ENCODE results near the gene MTHFD1L. TPM values are rescaled to one million over a fixed set of nuclear protein-coding genes. Genes with fewer than 3 reads are reported as not detected.

Gene MTHFD1L
- total and polyA plus RNA-seq, 2 donors (not counting 3 experiments of a cell fraction or from before 2014, with no cell fraction given) = 40.2 to 120 TPM

GRCh38 chr6:151052021-151052646, 186.6 kb downstream of the MTHFD1L start:
- dilution Hi-C loops (cut with MboI; ENCODE audit: extremely low pct_ligation_motif_present, low sequenced_read_pairs) = no loop called here
- BruUV-seq (replicated peaks) = no TSS peak
- H3K9me3 ChIP-seq (replicated peaks; ENCODE audit: control insufficient read depth, insufficient read depth, low read length) = no peaks in the 10 kb centered on the region

More at GRCh38 chr6:151052021-151052646, 186.6 kb downstream of the MTHFD1L start:
- intact Hi-C loops (cut with micrococcal nuclease) = no loop called here
- Histone ChIP-seq H3K4me3 (replicated peaks in 1 of 3; ENCODE audit: insufficient read depth in 1 of 3, low read depth in 1 of 3, low read length in 3 of 3) (no peak overlapping the region), H3K27me3 (ENCODE audit: control insufficient read depth in 2 of 2, insufficient read depth in 2 of 2, low read length in 2 of 2) (no peaks in the 10 kb centered on the region), H3K9ac (replicated peaks; ENCODE audit: extremely low read depth, insufficient read depth, low read length) (no peak overlapping the region), H3K9me1 (replicated peaks; ENCODE audit: control insufficient read depth, extremely low read depth, insufficient read depth, low read length) (no peaks in the 10 kb centered on the region), H4K20me1 (replicated peaks; ENCODE audit: control insufficient read depth, extremely low read depth, insufficient read depth, low read length) (no peaks in the 10 kb centered on the region), H2AFZ (ENCODE audit: low read depth, low read length) (no peak overlapping the region), H3K36me3 (ENCODE audit: control insufficient read depth in 2 of 2, extremely low read depth in 1 of 2, insufficient read depth in 2 of 2, low read length in 2 of 2) (peaks cover 3 to 19% of the 10 kb centered on the region in 2 experiments), H3K27ac (ENCODE audit: insufficient read depth, low read depth, low read length) (no peak overlapping the region), H3K4me1 (ENCODE audit: control insufficient read depth, extremely low read depth, insufficient read depth, low read length) (no peaks in the 10 kb centered on the region), H3K79me2 (ENCODE audit: control insufficient read depth, insufficient read depth, low read length) (no peaks in the 10 kb centered on the region), H3K4me2 (ENCODE audit: insufficient read depth, low read length) (no peak overlapping the region)
- no peak for FAIRE-seq
- CTCF ChIA-PET = interaction anchor here (0.6 to 2.1 kb wide), 2 partner anchors 38 to 285 kb away, joined by 3 to 5 read pairs; no protein-coding TSS in a partner anchor
- DNase-seq (ENCODE audit: low read depth, low spot score) = no peak
- POLR2A ChIA-PET = no interaction called here
- no peak for TF ChIP-seq EZH2 (IDR thresholded peaks at IDR 0.05; ENCODE audit: borderline replicate concordance, low read depth, low read length, severe bottlenecking)
- no peak for TF ChIP-seq JUN (IDR thresholded peaks at IDR 0.05; ENCODE audit: borderline replicate concordance, insufficient read depth, insufficient read length, low read depth)
- TF ChIP-seq GATA2 (IDR thresholded peaks at IDR 0.05; ENCODE audit: insufficient read depth, insufficient read length, low read depth, low read length) = no peak
- no peak for TF ChIP-seq POLR2AphosphoS5 (IDR thresholded peaks at IDR 0.05; ENCODE audit: insufficient read depth, low read depth, low read length)
- TF ChIP-seq FOS (IDR thresholded peaks at IDR 0.05; ENCODE audit: borderline replicate concordance, insufficient read depth, low read length) = no peak
- no peak for TF ChIP-seq POLR2A (IDR thresholded peaks at IDR 0.05; ENCODE audit: low read depth, low read length)
- TF ChIP-seq CTCF (IDR thresholded peaks at IDR 0.05; ENCODE audit: extremely low read depth in 1 of 2, insufficient read depth in 1 of 2, low read depth in 1 of 2, low read length in 2 of 2) = no peak
- no peak for TF ChIP-seq MAX (IDR thresholded peaks at IDR 0.05; ENCODE audit: insufficient read depth, insufficient read length)
